ENCODE measurements around the gene RNF20. TPM values are rescaled to one million over a fixed set of nuclear protein-coding genes. Genes with fewer than 3 reads are reported as not detected.
"Not testable (repeated sequence)": the region's sequence is repeated elsewhere in the genome, so short reads cannot be mapped to it uniquely, and the experiment has no call there.

RNF20 gene
- total RNA-seq, 1 donor from 2014 or later: 46.3 TPM

DNA sequence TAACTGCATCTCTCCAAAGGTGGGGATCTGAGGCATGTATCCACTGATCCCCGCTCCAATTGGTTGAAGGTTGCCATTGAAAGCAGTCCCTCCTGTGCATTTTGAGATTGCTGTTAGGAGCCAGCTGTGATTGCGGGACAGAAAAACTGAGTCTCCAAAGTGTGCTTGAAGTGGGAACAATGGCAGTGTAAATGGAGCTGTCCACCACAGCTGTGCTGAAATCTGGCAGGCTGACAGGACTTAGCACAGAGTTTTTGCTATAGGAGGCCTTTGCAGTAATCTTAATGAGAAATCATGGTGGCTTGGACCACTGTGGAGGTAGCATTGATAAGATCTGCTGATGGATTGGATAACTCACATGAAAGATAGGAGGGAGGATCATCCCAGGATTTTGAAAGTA is 3.3 kb downstream of the RNF20 start:
- DNase-seq (ENCODE audit: low spot score): no peak

DNA sequence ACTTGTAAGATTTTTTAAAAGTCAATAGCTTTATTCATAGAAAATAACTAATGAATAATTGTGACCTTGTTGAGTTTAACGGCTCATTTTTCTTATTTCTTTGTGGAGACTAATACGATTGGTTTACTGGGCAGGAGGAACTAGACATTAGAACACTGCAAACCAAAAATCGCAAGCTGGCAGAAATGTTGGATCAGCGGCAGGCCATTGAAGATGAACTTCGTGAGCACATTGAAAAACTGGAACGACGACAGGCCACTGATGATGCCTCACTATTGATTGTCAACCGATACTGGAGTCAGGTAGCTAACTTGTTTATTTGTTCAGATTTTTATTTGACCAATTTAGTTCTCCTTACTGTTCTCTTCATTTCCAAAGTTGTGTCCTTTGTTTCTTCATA is 6.4 kb downstream of the RNF20 start:
- no peak for DNase-seq (ENCODE audit: low spot score)

DNA sequence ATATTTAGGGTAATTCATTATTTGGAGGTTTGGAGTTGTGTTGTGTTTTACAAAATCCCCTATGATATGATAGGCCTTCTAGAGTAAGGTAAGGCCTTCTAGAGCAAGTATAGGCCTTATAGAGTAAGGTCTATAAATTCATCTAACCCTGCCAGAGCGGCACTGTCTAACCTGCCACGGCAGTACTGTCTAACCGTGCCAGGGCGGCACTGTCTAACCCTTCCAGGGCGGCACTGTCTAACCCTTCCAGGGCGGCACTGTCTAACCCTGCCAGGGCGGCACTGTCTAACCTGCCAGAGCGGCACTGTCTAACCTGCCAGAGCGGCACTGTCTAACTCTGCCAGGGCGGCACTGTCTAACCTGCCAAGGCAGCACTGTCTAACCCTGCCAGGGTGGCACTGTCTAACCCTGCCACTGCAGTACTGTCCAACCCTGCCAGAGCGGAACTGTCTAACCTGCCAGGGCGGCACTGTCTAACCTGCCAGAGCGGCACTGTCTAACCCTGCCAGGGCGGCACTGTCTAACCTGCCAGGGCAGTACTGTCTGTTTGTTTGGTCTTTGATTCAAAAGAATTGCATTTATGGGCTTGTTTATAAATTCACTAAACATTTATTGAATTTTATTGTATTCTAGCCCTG is 9.6 kb downstream of the RNF20 start:
- no peak for DNase-seq (ENCODE audit: low spot score)

GRCh38 chr9:101549472-101550098 is 15.9 kb downstream of the RNF20 start:
- not testable (repeated sequence) for DNase-seq (ENCODE audit: low spot score)

- no peak for DNase-seq (ENCODE audit: low spot score)
Observed at GRCh38 chr9:101561740-101562139, 28.1 kb downstream of the RNF20 start.

GRCh38 chr9:101562966-101563365 is 29.3 kb downstream of the RNF20 start:
- no peak for DNase-seq (ENCODE audit: low spot score)

GRCh38 chr9:101564252-101564651 is 30.6 kb downstream of the RNF20 start:
- DNase-seq (ENCODE audit: low spot score): no peak

DNA sequence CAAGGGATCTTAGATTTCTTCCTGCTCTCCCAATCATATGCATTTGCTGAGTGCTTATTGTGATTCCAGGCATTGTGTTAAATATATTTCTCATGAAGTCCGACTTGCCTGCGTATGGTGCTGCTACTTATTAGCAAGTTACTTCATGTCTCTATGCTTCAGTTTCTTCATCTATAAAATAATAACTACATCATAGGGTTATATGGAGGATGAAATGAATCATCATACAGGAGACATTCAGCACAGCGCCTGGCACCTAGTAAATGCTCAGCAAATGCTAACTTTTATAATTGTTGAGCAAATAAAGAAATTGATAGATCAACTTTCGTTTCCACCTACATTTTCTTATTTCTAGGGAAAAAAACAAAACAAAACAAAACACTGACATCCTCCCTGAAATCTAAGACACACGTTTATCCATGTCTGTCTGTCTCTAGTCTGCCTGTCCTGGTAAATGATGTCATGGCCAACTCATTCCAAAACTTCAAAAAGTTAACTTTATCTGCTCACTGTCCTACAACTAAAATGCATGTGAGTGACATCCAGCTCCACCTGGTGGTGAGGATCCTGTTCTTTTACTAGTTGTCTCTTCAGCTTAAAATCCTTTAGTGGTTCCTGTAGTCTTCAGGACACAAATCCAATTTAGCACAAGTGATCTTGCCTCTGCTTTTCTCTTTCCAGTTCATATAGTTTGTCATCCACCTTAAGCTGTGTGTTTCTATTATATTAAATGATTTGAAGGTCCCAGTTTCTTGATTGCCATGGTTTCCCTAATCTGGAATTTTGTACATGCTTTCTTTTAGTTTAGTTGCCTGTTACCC is 33.5 kb downstream of the RNF20 start:
- DNase-seq (ENCODE audit: low spot score): no peak

GRCh38 chr9:101567725-101568350 is 34.2 kb downstream of the RNF20 start:
- no peak for DNase-seq (ENCODE audit: low spot score)

DNA sequence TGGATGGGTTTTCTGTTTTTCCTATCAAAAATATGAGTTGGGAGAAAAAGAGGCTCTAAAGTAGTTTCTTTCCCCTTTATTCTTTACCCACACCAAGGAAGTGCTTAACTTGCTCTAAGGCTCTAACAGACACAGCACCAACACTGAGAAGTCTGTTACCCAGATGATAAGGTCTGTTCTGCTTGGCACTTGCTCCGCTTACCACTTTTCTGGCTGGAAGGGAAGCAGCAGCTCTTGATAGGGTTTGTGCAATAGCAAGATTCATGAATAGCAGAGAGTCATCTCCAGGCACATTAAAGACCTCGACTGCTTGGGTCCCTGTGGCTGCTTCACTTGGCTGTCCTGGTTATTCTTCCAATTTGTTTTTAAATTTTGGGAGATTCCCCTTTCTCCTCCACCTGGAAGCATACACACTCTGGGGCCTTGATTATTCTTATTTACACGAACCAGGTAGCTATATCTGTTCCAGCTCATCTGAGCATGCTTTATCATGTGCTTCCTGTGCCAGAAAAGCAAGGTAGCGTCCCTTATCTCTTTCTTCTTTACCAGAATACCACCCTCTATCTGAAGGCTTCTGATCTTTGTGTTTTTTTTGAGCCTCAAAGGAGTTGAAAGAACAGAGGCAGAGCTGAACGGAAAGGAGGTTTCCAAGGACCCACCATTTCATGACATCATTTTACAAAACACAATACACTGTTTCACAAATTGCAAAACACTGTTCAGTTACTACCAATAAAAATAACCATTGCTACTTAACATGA is 36.3 kb downstream of the RNF20 start:
- no peak for DNase-seq (ENCODE audit: low spot score)

DNA sequence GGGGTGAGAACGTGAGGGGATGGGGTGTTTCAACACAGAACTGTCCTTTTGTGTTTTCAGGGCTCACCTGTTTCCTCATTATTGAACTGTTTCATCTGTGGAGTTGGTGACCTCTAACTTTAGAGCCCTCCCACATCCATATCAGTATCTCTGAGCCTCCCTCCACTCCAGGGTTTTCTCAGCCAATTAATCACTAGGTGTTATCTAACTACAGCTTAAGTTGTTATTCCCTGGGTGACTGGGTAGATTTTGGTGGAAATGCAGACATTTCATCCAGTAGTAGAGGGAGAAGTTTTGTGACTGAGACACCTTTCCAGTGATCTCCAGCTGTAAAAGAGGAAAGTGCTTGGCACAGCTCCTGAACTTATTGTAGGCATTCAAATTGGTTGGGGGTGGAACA is 37.5 kb downstream of the RNF20 start:
- no peak for DNase-seq (ENCODE audit: low spot score)

- DNase-seq (ENCODE audit: low spot score): no peak
Observed at GRCh38 chr9:101572316-101572715, 38.7 kb downstream of the RNF20 start.

DNA sequence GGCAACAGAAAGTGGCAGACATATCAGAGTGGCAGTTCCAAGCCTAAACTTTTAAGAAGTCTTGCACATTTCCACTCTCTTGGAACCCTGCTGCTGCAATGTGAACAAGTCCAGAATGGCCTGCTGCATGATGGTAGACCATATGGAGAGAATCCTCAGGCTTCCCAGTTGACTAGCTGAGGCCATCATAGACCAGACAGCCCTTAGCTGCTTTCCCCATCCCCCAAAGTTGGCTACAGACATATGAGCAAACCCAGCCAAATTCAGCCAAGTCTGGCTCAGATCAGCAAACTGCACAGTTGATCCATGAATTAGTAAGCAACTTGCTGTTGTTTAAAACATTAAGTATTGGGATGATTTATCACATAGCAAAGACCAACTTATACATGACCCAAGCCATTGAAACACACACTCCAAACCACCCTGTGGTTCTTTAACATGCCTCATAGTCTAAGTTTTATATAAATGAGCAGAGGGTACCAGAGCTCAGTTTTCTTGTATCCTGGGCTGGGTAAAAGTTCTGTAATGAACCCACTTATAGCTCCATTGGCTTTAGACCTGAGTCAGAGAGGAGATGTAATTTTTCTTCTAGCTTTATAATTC is 41.2 kb downstream of the RNF20 start:
- DNase-seq (ENCODE audit: low spot score): no peak

DNA sequence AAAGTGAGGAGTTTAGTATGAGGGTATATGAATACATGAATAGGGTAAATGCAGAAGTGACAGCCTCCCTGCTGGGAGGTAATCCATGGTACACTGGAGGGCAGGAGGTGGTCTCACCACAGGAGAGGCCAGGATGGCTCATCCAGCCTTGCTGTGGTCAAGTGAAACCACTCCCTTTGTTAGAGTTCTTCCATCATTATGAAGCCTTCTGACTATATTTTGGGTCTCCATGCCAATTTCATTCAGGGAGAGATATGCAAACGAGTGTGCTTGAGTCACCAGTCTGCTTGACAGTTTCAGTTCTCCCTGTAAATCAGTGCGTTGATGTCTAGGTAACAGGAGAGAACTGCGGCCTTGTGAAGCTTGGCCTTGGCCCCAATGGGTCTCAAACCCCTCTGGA is 44.7 kb downstream of the RNF20 start:
- no peak for DNase-seq (ENCODE audit: low spot score)

GRCh38 chr9:101579711-101580545 is 46.3 kb downstream of the RNF20 start:
- no peak for DNase-seq (ENCODE audit: low spot score)

GRCh38 chr9:101582553-101582952 is 48.9 kb downstream of the RNF20 start:
- DNase-seq (ENCODE audit: low spot score): no peak

GRCh38 chr9:101585740-101586139 is 52.1 kb downstream of the RNF20 start:
- DNase-seq (ENCODE audit: low spot score): no peak

DNA sequence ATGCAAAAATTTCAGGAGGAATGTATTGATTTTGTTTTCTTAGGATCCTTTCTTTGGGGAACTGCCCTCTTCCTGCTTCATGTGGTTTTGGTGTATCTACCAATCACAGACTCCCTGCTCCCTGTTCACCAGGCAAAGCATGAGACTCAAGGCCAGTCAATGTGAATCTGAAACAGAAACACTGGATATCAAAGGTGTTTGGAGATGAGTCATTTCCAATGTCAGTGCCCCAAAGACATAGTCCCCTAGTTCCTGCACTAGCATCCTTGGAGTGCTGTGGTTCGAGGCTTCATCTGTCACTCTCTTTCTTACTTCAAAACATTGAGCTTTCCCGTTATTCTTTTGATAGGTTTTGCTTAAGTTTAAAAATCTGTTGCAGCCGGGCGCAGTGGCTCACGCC is 53.0 kb downstream of the RNF20 start:
- no peak for DNase-seq (ENCODE audit: low spot score)

DNA sequence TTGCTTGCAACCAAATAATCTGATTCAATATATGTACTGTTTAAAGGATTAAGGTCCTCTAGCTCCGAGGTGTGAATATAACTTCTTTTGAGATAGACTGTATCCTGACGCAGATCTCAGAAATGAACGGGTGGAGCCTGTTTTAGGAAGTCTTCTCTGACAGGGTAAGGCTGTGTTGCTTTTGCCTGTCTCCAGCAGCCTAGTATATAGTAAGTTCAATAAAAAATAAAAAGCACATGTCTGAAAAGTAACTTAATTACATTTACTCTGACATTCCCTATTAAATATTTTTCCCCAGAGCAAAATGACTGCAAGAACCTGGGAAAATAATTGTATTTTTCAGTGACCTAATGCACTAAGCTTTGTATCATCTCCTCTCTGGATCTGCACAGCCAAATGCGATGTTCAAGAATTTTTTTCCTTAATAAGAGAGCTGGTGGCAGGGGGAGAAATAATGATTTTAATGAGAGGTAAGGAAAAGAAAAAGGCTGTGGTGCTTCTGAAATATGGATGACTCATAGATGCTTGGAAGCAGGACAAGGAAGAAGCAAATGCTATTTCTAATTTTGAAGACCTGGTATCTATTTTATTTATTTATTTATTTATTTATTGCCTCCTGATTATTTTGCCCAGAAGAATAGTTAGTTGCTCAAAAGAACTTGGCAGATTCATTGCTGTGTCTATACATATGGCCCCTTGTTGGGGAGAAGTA is 53.8 kb downstream of the RNF20 start:
- no peak for DNase-seq (ENCODE audit: low spot score)

DNA sequence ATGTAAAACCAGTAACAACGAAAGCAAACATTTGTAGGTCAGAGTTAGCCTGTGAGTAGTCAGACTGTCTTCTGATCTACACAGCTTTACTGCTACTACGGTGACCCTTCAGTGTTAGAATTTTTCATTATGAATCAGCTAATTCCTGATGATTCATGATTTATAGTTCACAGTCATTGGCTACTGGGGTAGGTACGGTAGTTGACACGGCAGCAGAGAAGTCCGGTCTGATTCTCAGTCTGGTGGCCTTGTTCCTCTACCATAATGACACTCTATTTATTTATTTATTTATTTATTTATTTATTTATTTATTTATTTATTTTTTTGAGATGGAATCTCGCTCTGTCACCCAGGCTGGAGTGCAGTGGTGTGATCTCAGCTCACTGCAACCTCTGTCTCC is 56.4 kb downstream of the RNF20 start:
- DNase-seq (ENCODE audit: low spot score): not testable (repeated sequence)

All from mucosa of gallbladder (tissue), 1 donor.